ENCODE results near the gene SLC6A6.
"Not testable (repeated sequence)": the region's sequence is repeated elsewhere in the genome, so short reads cannot be mapped to it uniquely, and the experiment has no call there.

The SLC6A6 gene

DNA sequence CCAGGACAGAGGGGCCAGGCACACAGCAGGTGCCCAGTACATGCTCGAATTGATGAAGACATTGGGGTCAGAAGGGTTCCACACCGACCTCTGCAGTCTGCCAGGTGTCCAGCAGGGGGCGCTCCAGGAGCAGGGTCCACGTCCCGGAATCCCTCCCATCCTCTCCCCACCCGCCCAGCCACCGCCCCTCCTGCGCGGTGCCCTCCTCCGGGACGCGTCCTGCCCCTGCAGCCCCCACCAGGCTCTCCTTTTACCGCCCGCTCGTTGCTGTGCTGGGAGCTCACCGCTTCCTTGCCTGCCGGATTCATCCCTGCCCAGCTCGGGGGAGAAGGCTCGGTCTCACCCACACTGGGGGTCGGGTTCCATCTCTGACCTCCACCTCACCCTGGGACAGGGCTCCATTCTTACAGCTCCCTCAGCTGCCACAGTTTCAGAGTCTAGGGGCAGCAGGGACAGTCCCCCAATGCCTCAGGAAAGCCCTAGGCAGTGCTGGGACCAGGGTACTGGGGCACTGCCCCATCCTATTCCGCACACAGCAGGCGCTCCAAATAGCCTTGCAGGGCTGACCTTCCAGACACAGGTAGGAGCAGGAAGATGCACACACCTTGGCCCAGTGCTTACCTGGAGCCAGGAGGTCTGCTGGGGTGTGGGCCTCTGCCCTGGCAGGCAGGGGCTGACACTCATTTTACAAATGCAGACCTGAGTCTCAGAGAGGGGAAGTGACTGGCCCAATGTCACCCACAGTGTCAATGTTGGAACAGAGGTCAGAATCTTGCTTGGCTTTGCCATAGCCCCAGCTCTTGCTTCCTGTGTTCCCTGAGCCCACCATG lies 106.8 kb downstream of the SLC6A6 start:
- DNase-seq (ENCODE audit: low spot score): peak; percentile 95

DNA sequence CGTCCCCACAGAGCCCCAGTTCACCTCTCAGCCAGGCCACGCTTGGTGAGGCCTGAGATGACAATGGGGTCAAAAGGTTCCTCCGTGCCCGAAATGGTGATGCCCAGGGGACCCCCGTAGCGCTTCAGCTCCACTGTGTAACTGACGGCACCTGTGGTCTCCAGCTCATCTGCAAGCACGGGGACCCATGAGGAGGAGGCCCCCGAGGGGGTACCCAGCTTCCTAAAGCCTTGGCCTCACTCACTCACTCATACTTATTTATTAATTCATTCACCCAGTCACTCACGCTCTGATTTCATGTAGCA lies 107.3 kb downstream of the SLC6A6 start:
- no peak for DNase-seq (ENCODE audit: low spot score)

DNA sequence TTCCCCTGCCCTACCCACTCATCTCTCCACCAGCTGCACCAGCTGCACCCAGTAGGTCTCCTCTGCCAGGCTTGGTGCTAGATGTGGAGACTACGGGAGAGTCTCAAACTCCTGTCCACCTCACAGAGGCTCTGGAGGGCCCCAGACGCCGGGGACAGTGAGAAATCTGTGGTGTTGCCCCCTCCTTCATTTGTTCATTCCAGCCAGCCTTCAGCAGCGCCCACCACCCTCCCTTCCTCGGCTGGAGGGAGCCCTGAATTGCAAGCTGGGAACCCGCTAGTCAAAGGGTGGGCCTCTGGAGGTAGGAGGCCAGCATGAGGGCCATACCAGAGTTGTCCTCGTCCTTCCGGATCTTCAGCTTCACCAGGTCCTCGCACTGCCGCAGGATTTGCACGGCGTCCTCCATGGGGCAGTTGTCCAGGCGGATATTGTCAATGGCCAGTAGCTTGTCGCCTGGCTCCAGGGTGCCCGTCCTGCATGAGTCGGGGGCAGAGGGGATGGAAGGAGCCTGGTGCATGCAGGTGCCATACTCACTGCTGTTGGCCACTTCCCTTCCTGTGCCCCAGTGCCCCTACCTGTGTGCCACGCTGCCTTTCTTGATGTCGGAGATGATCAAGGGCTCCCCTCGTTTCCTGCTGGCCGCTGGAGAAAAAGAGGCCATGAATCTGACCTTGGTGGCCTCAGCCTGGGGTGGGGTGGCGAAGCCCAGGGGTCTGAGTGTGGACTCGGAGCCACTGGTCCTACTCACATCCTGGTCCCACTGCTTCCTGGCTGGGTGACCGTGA lies 108.6 kb downstream of the SLC6A6 start:
- no peak for DNase-seq (ENCODE audit: low spot score)

DNA sequence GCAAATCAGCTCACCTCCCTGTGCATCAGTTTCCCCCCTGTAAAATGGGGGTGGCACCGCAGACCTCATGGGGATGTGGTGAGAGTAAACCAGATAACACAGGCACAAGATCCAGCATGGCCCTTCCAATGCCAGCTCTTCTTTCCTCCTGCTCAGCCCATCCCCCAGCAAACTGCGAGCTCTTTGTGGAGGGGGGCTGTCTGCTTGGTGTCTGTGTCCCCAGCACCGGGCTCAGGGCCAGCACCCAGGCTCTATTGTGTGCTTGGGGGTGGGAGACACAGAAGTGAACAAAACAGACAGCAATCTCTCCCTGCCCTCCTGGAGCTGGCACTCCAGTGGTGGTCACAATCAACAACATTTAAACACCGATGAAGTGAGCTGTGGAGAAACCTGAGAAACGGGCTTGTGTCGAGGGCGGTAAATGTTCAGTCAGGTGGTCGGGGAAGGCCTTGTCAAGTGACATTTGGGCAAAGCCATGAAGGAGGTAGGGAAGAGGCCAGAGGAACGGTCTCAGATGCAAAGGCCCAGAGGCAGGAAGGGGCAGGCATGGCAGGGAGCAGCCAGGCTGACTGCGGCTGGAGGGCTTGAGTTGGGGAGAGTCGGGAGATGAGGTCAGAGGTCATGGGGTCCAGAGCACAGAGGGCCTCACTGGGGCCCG lies 109.3 kb downstream of the SLC6A6 start:
- DNase-seq (ENCODE audit: low spot score): no peak

DNA sequence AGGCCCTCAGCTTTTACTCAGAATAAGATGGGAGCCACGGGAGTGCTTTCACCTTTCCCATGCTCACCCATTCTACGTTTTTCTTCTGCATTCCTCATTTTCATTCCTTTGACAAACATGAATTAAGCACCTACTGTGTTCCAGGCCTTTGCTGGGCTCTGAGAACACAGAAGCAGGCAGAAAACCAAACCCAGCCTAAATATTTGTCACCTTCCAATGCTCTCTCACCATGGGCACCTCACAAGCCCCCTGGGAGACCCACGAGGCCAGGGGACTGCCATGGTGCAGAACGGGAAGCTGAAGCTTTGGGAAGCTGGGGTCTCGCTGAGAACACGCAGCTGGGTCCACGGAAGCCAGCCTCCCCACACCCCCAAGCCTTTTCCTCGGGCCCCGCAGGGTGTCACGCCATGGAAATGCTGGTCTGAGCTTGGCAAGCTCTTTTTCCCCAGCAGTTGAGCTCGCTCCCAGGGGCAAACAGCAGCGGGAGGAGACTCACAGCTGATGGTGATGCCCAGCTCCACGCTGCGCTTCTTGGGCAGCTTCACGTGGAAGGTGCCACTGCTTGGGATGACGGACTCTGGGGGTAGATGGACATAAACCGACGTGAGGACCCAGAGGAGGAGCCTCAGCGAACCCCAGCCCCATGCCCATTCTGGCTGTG lies 110.0 kb downstream of the SLC6A6 start:
- DNase-seq (ENCODE audit: low spot score): no peak

DNA sequence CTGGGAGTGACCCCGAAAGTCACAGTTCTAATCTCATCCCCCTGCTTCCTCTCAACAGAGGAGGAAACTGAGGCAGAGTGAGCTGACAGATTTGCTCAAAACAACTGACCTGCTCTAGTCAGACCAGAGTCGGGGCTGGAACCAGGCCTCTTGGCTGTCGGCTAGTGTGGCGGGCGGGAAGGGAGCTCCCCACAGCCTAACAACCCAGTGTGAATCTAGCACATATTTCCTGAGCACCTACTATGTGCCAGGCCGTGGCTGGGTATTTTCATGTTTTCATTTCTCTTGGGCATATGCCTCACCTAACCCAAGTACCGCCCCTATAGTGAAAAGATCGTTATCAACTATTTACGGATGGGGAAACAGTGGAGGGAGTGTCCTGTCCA lies 110.5 kb downstream of the SLC6A6 start:
- no peak for DNase-seq (ENCODE audit: low spot score)

DNA sequence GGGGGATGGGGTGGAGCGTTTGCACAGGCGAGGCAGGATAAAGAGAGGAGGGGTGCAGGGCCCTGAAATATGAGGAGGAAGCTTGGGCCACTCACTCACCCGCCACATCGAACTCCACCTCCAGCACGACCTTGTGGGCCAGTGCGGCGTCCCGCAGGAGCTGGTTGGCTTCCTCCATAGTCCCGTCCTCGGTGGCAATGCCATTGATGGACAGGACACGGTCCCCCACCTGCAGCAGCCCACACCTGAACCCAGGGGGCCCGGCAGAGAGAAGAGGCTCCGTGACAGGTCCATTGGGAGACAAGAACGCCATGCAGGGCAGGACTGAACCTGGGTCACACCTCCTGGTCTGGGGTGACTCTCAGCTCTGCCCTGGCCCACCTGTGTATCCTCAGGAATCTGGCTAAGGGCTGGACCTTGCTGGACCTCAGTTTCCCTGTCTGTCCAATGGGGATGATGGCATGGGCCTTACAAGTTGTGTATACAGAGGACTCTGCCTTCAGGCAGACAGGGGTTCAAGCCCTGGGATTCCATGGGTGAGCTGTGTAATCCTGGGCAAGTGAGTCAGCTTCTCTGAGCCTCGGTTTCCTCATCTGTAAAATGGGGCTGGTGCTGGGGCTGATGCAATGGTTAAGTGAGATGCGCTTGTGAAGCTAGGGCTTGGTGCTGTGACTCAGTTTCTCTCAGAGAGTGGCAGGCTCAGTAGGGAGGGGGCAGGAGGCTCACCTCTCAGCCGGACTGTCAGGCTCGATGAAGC lies 111.3 kb downstream of the SLC6A6 start:
- no peak for DNase-seq (ENCODE audit: low spot score)

DNA sequence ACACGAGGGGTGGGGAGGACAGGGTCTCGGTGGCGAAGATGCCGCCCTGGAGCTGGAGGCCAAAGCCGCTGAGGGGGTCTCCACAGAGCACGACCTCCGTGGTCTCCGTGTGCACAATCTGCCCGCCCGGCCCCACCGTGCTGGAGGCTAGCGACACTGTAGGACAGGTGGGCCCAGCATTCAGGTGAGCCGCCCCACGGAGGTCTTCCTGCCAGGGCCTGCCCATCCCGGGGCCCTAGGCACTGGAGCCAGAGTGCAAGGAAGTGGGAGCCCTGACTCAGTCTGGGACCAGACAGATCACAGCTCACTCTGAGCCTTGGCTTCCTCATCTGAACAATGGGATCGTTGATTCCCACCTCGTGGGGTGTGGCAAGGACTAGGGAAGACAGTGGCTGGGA lies 111.9 kb downstream of the SLC6A6 start:
- DNase-seq (ENCODE audit: low spot score): no peak

DNA sequence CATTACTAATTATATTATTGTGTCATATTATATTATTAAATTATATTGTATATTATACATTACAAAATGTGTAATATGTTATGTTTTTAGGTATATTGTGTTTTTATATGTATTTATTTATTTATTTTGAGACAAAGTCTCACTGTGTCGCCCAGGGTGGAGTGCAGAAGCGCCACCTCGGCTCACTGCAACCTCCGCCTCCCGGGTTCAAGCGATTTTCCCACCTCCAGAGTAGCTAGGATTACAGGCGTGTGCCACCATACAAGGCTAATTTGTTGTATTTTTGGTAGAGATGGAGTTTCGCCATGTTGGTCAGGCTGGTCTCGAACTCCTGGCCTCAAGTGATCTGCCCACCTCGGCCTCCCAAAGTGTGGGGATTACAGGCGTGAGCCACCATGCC lies 113.1 kb downstream of the SLC6A6 start:
- not testable (repeated sequence) for DNase-seq (ENCODE audit: low spot score)

DNA sequence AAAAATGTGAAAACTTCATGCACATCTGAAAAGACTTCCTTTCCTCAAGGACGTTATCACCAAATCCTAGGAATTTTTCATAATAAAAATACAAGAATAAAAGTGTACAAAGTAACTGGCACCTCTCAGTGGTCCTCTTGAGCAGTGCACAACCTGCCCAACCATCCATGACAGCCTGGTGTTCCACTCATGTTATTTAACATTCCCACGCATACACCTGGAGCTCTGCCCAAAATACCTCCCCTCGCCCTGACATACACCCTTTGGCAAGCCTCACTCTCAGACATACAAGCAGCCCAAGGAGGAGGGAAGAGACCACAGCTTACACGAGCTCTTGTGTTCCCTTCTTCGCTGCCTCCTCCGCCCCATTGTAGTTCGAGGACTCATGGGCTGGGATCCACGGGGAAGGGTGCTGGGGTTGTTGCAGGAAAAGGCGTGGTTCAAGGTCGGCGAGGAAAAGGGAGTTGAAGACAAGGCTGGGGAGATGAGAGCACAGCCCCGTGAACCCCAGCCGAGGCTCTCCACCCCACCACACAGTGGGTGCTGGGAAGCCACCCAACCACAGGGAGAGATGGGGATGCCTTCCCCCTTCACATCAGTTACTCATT lies 114.4 kb downstream of the SLC6A6 start:
- DNase-seq (ENCODE audit: low spot score): no peak

DNA sequence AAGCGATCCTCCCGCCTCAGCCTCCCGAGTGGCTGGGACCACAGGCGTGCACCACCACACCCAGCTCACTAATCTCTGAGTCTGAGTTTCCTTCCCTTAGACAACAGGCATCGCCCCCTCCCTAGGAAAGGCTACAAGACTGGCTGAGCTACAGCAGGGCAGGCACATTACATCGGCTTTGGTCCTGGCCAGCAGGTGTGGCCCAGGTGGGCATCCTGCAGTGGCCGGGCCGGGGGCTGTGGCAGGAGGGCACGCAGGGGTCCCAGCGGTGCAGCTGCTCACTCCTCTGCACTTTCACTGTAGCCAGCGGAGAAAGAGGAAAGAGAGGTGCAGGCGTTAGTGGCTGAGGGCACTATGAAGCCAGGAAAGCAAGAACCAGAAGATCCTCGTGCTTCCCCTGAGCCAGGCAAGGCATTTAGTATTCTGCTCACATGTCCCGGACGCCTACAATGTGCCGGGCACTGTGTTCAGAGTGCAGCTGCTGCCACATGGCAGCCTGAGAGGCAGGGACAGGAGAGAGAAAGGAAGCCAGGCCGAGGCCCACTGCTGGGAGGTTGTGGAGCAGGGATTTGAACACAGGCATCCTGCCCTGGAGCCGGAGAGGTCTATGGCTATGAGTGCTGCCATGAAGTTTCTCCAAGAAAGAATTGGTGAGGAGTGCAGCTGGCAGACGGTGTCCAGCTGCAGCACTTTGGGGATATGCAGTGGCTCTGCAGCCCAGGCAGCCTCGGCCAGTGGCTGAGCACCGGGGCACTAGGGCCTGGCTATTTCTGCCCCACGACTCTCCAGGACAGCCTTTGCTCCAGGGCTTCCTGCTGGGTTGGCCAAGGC lies 115.4 kb downstream of the SLC6A6 start:
- DNase-seq (ENCODE audit: low spot score): no peak

DNA sequence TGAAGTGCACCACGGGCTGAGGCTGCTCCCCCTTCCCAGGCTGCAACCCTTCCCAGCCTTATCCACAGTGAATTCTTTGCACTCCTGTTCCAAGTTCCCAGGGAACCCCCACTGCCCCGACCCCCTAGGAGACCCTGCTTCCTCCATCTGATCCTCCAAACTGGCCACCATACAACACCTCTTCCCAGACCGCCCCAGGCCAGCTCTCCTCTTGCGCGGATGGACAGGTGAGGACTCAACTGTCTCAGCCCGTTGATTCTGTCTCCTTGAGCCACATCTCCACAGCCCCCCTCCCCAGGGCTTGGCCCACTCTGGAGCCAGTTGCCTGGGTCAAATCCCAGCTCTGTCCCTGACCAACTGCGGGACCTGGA lies 116.0 kb downstream of the SLC6A6 start:
- no peak for DNase-seq (ENCODE audit: low spot score)

DNA sequence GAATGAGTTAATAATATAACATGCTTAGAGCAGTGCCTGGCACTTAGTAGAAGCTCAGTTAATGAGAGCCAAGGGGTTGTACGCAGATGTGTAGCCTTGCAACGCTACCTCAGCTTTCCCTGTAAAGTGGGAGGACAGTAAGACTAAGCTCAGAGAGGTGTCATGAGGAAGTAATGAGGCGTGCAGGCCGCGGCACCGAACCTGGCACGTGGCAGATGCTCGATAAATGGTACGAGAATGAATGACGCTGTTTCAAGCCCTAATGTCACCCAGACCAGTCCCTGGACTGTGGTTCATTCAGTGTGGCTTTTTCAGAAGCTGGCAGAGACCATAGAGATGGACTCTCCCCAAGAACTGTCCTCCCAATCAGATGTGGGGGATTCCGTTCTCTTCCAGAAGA lies 116.5 kb downstream of the SLC6A6 start:
- no peak for DNase-seq (ENCODE audit: low spot score)

DNA sequence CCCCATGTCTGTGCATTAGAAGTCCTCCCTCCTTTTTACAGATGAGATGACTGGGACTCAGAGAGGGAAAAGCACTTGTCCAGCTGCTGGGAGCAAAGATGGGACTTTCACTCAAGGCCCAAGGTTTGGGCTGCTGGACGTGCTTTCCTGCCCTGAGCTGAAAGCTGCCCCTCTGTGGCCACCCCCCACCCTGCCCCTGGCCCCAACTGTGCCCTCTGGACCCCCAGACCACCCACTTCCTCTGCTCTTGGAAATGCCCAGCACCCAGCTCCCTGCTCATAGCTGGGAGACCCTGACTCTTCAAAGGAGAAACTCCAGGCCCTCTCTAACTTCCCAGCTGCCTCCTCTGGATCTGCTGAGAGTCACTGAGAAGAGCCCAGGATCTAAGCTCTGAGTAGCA lies 117.0 kb downstream of the SLC6A6 start:
- DNase-seq (ENCODE audit: low spot score): no peak

DNA sequence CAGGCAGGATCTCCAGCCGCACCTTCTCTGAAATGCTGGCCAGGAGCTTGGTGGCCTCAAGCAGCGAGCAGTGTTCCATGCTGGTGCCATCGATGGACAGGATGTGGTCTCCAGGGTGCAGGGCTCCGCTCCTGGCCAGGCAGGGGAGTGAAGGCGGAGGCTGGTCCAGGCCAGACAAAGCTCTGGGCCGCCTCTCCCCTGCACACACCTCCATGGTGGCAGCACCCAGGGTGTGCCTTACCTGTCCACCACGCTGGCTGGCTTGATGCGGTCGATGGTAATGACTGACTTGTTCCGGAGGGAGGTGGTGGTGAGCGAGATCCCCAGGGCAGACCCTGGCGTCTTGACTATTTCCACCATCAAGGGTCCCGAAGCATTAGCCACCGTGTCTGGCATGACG lies 117.7 kb downstream of the SLC6A6 start:
- DNase-seq (ENCODE audit: low spot score): no peak

DNA sequence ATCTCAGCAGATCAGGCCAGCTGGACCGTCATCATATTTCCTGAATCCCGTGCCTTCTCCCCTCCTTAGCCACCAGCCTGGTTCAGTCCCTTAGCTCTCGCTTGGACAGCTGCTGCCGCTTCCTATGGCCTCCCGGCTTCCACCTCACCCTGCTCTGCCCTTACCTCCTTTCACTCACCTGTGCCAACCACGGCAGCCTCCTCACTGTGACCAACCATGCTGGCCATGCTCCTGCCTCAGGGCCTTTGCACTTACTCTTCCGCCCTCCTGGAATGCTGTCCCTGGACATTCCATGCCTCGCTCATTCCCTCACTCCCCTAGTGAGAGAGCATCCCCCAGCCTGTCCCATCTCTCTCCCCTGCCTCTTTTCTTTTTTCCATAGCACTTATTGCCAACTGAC lies 118.6 kb downstream of the SLC6A6 start:
- no peak for DNase-seq (ENCODE audit: low spot score)

DNA sequence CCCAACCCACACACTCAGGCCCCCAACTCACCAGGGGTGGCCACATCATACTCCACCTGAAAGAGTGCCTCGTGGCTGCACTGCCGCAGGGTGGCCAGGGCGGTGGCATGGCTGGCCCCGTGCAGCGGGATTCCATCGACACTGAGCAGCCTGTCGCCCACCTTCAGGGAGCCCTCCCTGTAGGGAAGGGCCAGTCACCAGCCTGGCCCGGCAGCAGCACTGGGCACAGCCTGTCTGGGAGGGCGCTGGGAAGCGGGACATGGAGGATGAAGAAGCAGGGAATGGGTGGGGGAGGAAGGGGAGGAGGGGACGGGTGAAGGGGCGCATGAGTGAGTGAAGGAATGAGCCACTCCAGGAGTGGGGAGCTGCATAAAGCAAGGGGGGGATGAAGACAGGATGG lies 119.2 kb downstream of the SLC6A6 start:
- DNase-seq (ENCODE audit: low spot score): no peak

DNA sequence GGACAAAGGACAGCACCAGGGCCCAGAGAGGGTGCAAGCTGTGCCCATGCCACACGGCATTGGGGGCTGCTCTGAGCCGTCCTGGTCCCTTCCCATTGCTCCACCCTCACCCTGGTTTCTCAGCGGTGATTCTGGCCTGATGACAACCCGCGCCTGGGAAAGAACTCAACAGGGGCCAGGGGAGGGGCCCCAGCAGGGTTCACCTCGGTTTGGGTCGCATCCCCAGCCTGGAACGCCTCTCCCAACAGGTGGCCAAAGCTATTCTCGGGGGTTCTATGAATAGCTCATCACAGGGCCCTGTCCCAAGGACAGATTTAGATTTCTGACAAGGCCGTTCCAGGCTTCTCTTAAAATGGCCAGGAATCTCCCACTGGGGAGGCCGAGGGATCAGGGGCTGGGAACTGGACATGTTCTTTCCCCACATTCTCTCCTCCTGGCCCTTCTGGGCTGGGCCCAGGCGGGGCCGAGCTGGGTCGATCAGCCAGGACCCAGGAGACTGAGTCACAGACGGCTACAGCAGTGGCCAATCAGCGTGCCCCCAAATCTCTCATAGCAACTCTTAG lies 119.8 kb downstream of the SLC6A6 start:
- no peak for DNase-seq (ENCODE audit: low spot score)

DNA sequence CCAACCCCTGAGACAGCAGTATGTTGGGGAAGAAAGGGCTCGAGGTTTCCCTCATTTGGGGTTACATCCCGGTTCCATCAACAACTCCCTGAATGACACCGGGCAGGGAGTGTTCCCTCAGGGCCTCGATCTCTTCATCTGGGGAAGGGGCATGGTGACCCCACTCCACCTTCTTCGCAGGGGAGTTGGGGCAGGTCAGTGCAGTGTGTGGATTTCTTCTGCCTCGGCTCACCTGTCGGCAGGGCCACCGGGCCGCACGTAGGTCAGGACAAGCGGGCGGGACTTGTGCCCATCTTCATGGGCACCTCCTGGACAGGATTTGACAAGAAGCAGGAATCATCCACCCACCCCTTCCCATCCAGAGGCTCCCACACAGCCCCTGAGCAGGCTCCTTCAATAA lies 120.4 kb downstream of the SLC6A6 start:
- no peak for DNase-seq (ENCODE audit: low spot score)

DNA sequence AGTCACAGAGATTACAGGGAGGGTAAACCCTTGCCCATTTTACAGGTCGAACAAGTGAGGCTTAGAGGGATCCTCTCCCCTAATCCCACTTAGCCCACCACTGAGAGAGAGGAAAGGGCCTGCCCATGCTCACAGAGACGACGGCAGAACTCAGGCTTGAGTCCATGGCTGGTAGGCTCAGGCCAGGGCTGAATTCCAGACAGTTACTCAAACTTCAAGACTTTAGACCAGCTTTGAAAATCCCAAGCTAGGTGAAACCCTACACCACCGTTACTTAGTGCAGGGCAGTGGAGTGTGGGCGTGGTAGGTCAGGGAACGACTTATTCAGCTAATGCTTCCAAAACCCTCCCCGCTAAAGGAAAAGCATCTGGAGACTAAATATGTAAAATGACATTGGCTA lies 121.4 kb downstream of the SLC6A6 start:
- DNase-seq (ENCODE audit: low spot score): no peak

All from HuH-7.5 (cell line).